A549 (cell line): Measurements from ENCODE around the gene HTRA3. TPM values are rescaled to one million over a fixed set of nuclear protein-coding genes. Genes with fewer than 3 reads are reported as not detected.
"Not testable (repeated sequence)": the region's sequence is repeated elsewhere in the genome, so short reads cannot be mapped to it uniquely, and the experiment has no call there.

Experiments used
- ATAC-seq, 2 experiments: fragments of 200-7000 bp in 1 of 2; fragments of >200 bp in 1 of 2; cut with Nextera tagmentation in 1 of 2; cut with Tn5 transposase in 1 of 2; 3 replicates each; pipeline versions ENCODE4 v1.8.0 to v1.9.1; 2018 to 2020; ENCODE audit warnings: mild to moderate bottlenecking in 1 of 2, moderate library complexity in 1 of 2
- CTCF ChIA-PET: fragments of 300-600 bp; sonication (Branson Sonifier 250); formaldehyde crosslinking; extraction: SDS; loops from one replicate; lab custom pipeline; 2021; ENCODE audit warnings: antibody characterized with exemption, inconsistent platforms; lab: Yijun Ruan, JAX
- POLR2A ChIA-PET: fragments of 350-600 bp; formaldehyde crosslinking; extraction: SDS; loops from one replicate; lab custom pipeline; 2021; ENCODE audit warnings: antibody characterized with exemption, inconsistent platforms; lab: Yijun Ruan, JAX
- DNase-seq, 2 experiments: peaks; one replicate each; pipeline versions ENCODE4 v3.0.0 to v3.0.0-alpha.2; 2011 to 2016; ENCODE audit warnings: low read depth in 1 of 2, low spot score in 1 of 2
- FAIRE-seq: peaks from 2 replicates; lab custom pipeline; 2011; peaks lifted over from hg19 to GRCh38; lab: Jason Lieb, UNC
- H3K27ac ChIP-seq, 2 experiments: fragments of >200 bp; sonication (Bioruptor Twin); formaldehyde crosslinking; 3 replicates each; pipeline ENCODE4 v1.5.1; 2016 to 2017
- H3K4me1 ChIP-seq: fragments of >200 bp; sonication (Bioruptor Twin); formaldehyde crosslinking; 3 replicates; pipeline ENCODE4 v1.6.1; 2016
- H3K4me2 ChIP-seq: fragments of >200 bp; sonication (Bioruptor Twin); formaldehyde crosslinking; 3 replicates; pipeline ENCODE4 v1.6.1; 2016
- H3K4me3 ChIP-seq: fragments of >200 bp; sonication (Bioruptor Twin); formaldehyde crosslinking; 3 replicates; pipeline ENCODE4 v1.5.1; 2016
- H3K9me3 ChIP-seq: fragments of >200 bp; sonication (Bioruptor Twin); formaldehyde crosslinking; 3 replicates; pipeline ENCODE4 v1.6.1; 2016
- BCL3 ChIP-seq: fragments of >200 bp; sonication (Bioruptor Twin); formaldehyde crosslinking; IDR thresholded peaks from 3 replicates; pipeline ENCODE4 v1.6.1; 2016
- BHLHE40 ChIP-seq: IDR thresholded peaks from 2 replicates; pipeline ENCODE4 v1.6.1; 2012; ENCODE audit warnings: low read depth, low read length, inconsistent platforms
- CEBPB ChIP-seq, 2 experiments: fragments of >200 bp in 1 of 2; sonication (Bioruptor Twin) in 1 of 2; formaldehyde crosslinking in 1 of 2; IDR thresholded peaks; 2 replicates each; pipeline ENCODE4 v1.6.1; 2012 to 2016
- ELK1 ChIP-seq: fragments of 150-350 bp; IDR thresholded peaks from 2 replicates; pipeline ENCODE4 v1.6.1; 2014; ENCODE audit warnings: low read depth, mild to moderate bottlenecking, low read length
- EP300 ChIP-seq, 2 experiments: fragments of >200 bp; sonication (Bioruptor Twin); formaldehyde crosslinking; IDR thresholded peaks; 2 replicates in 1 of 2; 3 replicates in 1 of 2; pipeline ENCODE4 v1.6.1; 2016 to 2017
- FOSL2 ChIP-seq, 2 experiments: fragments of 450-650 bp in 1 of 2; fragments of >200 bp in 1 of 2; sonication (Bioruptor Twin) in 1 of 2; formaldehyde crosslinking; IDR thresholded peaks; 2 replicates each; pipeline versions ENCODE4 v1.5.0 to v1.6.1; 2016 to 2020; ENCODE audit warnings: mild to moderate bottlenecking in 1 of 2, moderate library complexity in 1 of 2
- FOXS1 ChIP-seq: fragments of 250-450 bp; sonication (Bioruptor Pico); IDR thresholded peaks from 2 replicates; pipeline ENCODE4 v1.5.0; 2020; ENCODE audit warnings: mild to moderate bottlenecking, moderate library complexity
- GATA3 ChIP-seq: IDR thresholded peaks from 2 replicates; pipeline ENCODE4 v1.6.1; 2012; ENCODE audit warnings: borderline replicate concordance
- HES2 ChIP-seq: fragments of >200 bp; sonication (Bioruptor Twin); formaldehyde crosslinking; IDR thresholded peaks from 2 replicates; pipeline ENCODE4 v1.6.1; 2016
- HOXA7 ChIP-seq: fragments of 250-450 bp; sonication (Bioruptor Pico); IDR thresholded peaks from 2 replicates; pipeline ENCODE4 v1.5.0; 2020; ENCODE audit warnings: mild to moderate bottlenecking, moderate library complexity
- MAX ChIP-seq: IDR thresholded peaks from 2 replicates; pipeline ENCODE4 v1.6.1; 2012
- NPAS2 ChIP-seq: fragments of 250-450 bp; sonication (Bioruptor Pico); IDR thresholded peaks from 2 replicates; pipeline ENCODE4 v1.8.0; 2022; ENCODE audit warnings: mild to moderate bottlenecking, moderate library complexity, borderline replicate concordance
- PHF8 ChIP-seq: fragments of 200-600 bp; sonication (generic); IDR thresholded peaks from 2 replicates; pipeline ENCODE4 v1.6.1; 2016; ENCODE audit warnings: low read depth, mild to moderate bottlenecking, antibody characterized with exemption, moderate library complexity, borderline replicate concordance
- REST ChIP-seq: fragments of 200-600 bp; sonication (generic); IDR thresholded peaks from 2 replicates; pipeline ENCODE4 v1.6.1; 2016; ENCODE audit warnings: antibody characterized with exemption, mild to moderate bottlenecking, moderate library complexity
- RFX5 ChIP-seq: fragments of 450-650 bp; IDR thresholded peaks from 2 replicates; pipeline ENCODE4 v1.7.1; 2014; ENCODE audit warnings: antibody characterized with exemption, mild to moderate bottlenecking, moderate library complexity
- SMC3 ChIP-seq: fragments of >200 bp; sonication (Bioruptor Twin); formaldehyde crosslinking; IDR thresholded peaks from 3 replicates; pipeline ENCODE4 v1.6.1; 2018; ENCODE audit warnings: inconsistent platforms
- TFCP2L1 ChIP-seq: fragments of 250-450 bp; sonication (Bioruptor Pico); IDR thresholded peaks from 2 replicates; pipeline ENCODE4 v1.5.0; 2021; ENCODE audit warnings: mild to moderate bottlenecking
- ZC3H11A ChIP-seq: fragments of 450-650 bp; IDR thresholded peaks from 2 replicates; pipeline ENCODE4 v1.6.1; 2014; ENCODE audit warnings: antibody characterized with exemption, mild to moderate bottlenecking
- ZFP36 ChIP-seq: fragments of 450-650 bp; IDR thresholded peaks from 2 replicates; pipeline ENCODE4 v1.6.1; 2014; ENCODE audit warnings: borderline replicate concordance; ENCODE audit not compliant: partially characterized antibody
- ZSCAN20 ChIP-seq: fragments of 250-450 bp; sonication (Bioruptor Pico); IDR thresholded peaks from 2 replicates; pipeline ENCODE4 v1.8.0; 2022; ENCODE audit warnings: mild to moderate bottlenecking, moderate library complexity
- WGBS: methylation state at CpG from one replicate; pipeline ENCODE4 v1.1.6; 2017; ENCODE audit errors: missing lambda C conversion rate; 5-methylcytosine and 5-hydroxymethylcytosine counted together
- polyA plus RNA-seq, 4 experiments: library from polyadenylated mRNA; depleted of rRNA in 3 of 4; stranded (reverse); fragments of >200 nt; fragmentation: RNase III in 1 of 4; extraction: RNeasy Plus Mini Kit Qiagen cat#74134 plus additional on column Dnase treatment in 1 of 4; gene quantifications; 2 replicates in 3 of 4; 3 replicates in 1 of 4; pipeline ENCODE4 v1.2.3, GENCODE V29; 2011 to 2017

HTRA3 gene
- polyA plus RNA-seq, 2 of the 4 experiments (the other 2 are of a cell fraction): 4.6 to 7.4 TPM

- no peak overlapping the region for H3K4me3 ChIP-seq
- FAIRE-seq (no peak), ATAC-seq (no peak), DNase-seq (no peak)
- no peak overlapping the region for H3K27ac ChIP-seq
- ChIA-PET POLR2A (no interaction called here), CTCF (no interaction called here)
- 47% methylated on average over 4 of the region's 4 CpGs for WGBS
- no peak overlapping the region for H3K4me2 ChIP-seq
- H3K9me3 ChIP-seq: no peaks in the 10 kb centered on the region; the same call in 2 of the 3 replicates
- no peak for TF ChIP-seq FOSL2 (IDR thresholded peaks at IDR 0.05)
- no peak for TF ChIP-seq FOSL2 (CRISPR knock-in tag; IDR thresholded peaks at IDR 0.05)
- TF ChIP-seq EP300 (IDR thresholded peaks at IDR 0.05): no peak
- TF ChIP-seq MAX: no peak
- TF ChIP-seq GATA3: no peak
- TF ChIP-seq ELK1: no peak
- TF ChIP-seq ZC3H11A: no peak
- no peak for TF ChIP-seq NPAS2
- TF ChIP-seq ZFP36: no peak
- no peak for TF ChIP-seq PHF8
- no peak for TF ChIP-seq SMC3
- TF ChIP-seq HES2: no peak
- TF ChIP-seq FOXS1 (CRISPR knock-in tag): no peak
- TF ChIP-seq REST: no peak
- TF ChIP-seq BCL3: no peak
- no peak for TF ChIP-seq TFCP2L1
- no peaks in the 10 kb centered on the region for H3K4me1 ChIP-seq
Observed at GRCh38 chr4:8338351-8338961, 68.9 kb downstream of the HTRA3 start.

- TF ChIP-seq TFCP2L1: no peak
- TF ChIP-seq ZSCAN20 (CRISPR knock-in tag): no peak
- TF ChIP-seq GATA3: no peak
- TF ChIP-seq HOXA7 (CRISPR knock-in tag): no peak
- TF ChIP-seq RFX5: no peak
- TF ChIP-seq BHLHE40: no peak
- no peak for TF ChIP-seq CEBPB (IDR thresholded peaks at IDR 0.05)
- no peak for TF ChIP-seq FOSL2 (IDR thresholded peaks at IDR 0.05)
- no peak for TF ChIP-seq FOSL2 (CRISPR knock-in tag; IDR thresholded peaks at IDR 0.05)
- no peak for TF ChIP-seq ZC3H11A
- TF ChIP-seq SMC3: no peak
- TF ChIP-seq, all 56 proteins: peak for 0
- ATAC-seq (no peak), DNase-seq (no peak), FAIRE-seq (no peak)
- Histone ChIP-seq H3K4me2 (no peak overlapping the region), H3K9me3 (no peaks in the 10 kb centered on the region), H3K27ac (no peak overlapping the region), H3K4me1 (no peaks in the 10 kb centered on the region), H3K4me3 (no peak overlapping the region)
- 80% methylated on average over 7 of the region's 8 CpGs for WGBS
- ChIA-PET CTCF (interaction anchor here (0.8 kb wide), 1 partner anchor 40 kb away, joined by 3 read pairs; no protein-coding TSS in a partner anchor), POLR2A (no interaction called here)
Observed at GRCh38 chr4:8340781-8341241, 71.3 kb downstream of the HTRA3 start.

- WGBS: 87% methylated on average over 7 of the region's 7 CpGs
- ATAC-seq, H3K27ac ChIP-seq, DNase-seq, H3K9me3 ChIP-seq, H3K4me3 ChIP-seq, POLR2A ChIA-PET, H3K4me1 ChIP-seq, H3K4me2 ChIP-seq, CTCF ChIA-PET, FAIRE-seq: not testable (repeated sequence)
Observed at GRCh38 chr4:8341281-8341680, 71.7 kb downstream of the HTRA3 start.
